ENCODE measurements around the gene OR14A16.

Gene OR14A16

DNA sequence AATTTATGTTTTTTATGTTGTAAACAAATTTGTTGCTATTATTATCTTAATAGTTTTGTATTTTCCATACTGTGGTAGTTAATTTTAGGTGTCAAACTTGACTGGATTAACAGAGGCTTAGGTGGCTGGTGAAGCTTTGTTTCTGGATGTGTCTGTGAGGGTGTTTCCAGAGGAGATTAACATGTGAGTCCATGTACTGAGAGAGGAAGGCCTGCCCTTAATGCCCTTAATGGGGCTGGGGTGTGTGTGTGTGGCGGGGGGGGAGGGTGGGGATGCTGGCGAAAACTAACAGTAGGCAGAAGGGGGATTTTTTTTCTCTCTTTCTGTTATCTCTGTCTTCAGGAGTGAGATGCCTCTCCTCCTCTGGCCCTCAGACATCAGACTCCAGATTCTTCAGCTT lies 1.9 kb downstream of the OR14A16 start:
- no peak for ATAC-seq
- TF ChIP-seq SNAI2 (CRISPR knock-in tag; IDR thresholded peaks at IDR 0.05): no peak
- no peak for TF ChIP-seq ZNF565 (CRISPR knock-in tag; conservative IDR thresholded peaks at IDR 0.05; ENCODE audit: low read depth)
- no peak for TF ChIP-seq ZNF70 (CRISPR knock-in tag; IDR thresholded peaks at IDR 0.05)
- no peak for TF ChIP-seq ZFP30 (CRISPR knock-in tag; IDR thresholded peaks at IDR 0.05)
- TF ChIP-seq, protein P1, sequence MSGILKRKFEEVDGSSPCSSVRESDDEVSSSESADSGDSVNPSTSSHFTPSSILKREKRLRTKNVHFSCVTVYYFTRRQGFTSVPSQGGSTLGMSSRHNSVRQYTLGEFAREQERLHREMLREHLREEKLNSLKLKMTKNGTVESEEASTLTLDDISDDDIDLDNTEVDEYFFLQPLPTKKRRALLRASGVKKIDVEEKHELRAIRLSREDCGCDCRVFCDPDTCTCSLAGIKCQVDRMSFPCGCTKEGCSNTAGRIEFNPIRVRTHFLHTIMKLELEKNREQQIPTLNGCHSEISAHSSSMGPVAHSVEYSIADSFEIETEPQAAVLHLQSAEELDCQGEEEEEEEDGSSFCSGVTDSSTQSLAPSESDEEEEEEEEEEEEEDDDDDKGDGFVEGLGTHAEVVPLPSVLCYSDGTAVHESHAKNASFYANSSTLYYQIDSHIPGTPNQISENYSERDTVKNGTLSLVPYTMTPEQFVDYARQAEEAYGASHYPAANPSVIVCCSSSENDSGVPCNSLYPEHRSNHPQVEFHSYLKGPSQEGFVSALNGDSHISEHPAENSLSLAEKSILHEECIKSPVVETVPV (CRISPR knock-in tag; IDR thresholded peaks at IDR 0.05): no peak
- no peak for TF ChIP-seq PPARA (CRISPR knock-in tag; IDR thresholded peaks at IDR 0.05; ENCODE audit: borderline replicate concordance)
- TF ChIP-seq BACH2 (CRISPR knock-in tag; IDR thresholded peaks at IDR 0.05; ENCODE audit: borderline replicate concordance): no peak
- TF ChIP-seq ZC3H10 (CRISPR knock-in tag; IDR thresholded peaks at IDR 0.05): no peak
- TF ChIP-seq ZNF8 (CRISPR knock-in tag; IDR thresholded peaks at IDR 0.05): no peak
- TF ChIP-seq CSDC2 (CRISPR knock-in tag; IDR thresholded peaks at IDR 0.05): no peak
- no peak for TF ChIP-seq ARNTL (CRISPR knock-in tag; IDR thresholded peaks at IDR 0.05; ENCODE audit: borderline replicate concordance, low read depth)

DNA sequence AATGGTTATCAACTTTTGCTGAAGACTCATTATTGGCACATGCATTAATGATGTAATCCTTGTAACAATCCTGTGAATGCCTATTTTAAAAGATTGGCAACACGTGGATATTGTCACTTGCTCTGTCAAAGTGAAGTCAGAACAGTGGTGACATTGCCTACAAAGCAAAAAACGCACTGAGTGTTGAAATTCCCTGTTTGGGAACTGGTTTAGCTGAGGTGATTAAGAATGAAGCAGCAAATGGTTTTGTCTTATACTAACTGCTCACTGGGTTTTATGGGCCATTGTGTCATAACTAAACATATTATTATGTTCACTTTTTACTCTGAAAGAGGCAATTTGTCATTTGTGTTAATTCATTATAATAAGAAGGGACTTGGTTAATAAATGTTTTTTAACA lies 11.3 kb downstream of the OR14A16 start:
- TF ChIP-seq TOX (CRISPR knock-in tag; IDR thresholded peaks at IDR 0.05; ENCODE audit: borderline replicate concordance) (no peak), SNAI2 (CRISPR knock-in tag; IDR thresholded peaks at IDR 0.05) (no peak), ISL1 (CRISPR knock-in tag; IDR thresholded peaks at IDR 0.05) (no peak), ZNF8 (CRISPR knock-in tag; IDR thresholded peaks at IDR 0.05) (no peak), ARNTL (CRISPR knock-in tag; IDR thresholded peaks at IDR 0.05; ENCODE audit: borderline replicate concordance, low read depth) (no peak), ZNF565 (CRISPR knock-in tag; conservative IDR thresholded peaks at IDR 0.05; ENCODE audit: low read depth) (no peak), ZNF70 (CRISPR knock-in tag; IDR thresholded peaks at IDR 0.05) (no peak), ESRRG (CRISPR knock-in tag; IDR thresholded peaks at IDR 0.05) (no peak), ZFP30 (CRISPR knock-in tag; IDR thresholded peaks at IDR 0.05) (no peak), ZFP3 (CRISPR knock-in tag; IDR thresholded peaks at IDR 0.05) (no peak), BACH2 (CRISPR knock-in tag; IDR thresholded peaks at IDR 0.05; ENCODE audit: borderline replicate concordance) (no peak), OSR1 (CRISPR knock-in tag; IDR thresholded peaks at IDR 0.05) (no peak), TCF4 (CRISPR knock-in tag; IDR thresholded peaks at IDR 0.05; ENCODE audit: borderline replicate concordance) (no peak), ZC3H10 (CRISPR knock-in tag; IDR thresholded peaks at IDR 0.05) (no peak), GLIS3 (CRISPR knock-in tag; IDR thresholded peaks at IDR 0.05) (no peak)
- TF ChIP-seq, protein P2, sequence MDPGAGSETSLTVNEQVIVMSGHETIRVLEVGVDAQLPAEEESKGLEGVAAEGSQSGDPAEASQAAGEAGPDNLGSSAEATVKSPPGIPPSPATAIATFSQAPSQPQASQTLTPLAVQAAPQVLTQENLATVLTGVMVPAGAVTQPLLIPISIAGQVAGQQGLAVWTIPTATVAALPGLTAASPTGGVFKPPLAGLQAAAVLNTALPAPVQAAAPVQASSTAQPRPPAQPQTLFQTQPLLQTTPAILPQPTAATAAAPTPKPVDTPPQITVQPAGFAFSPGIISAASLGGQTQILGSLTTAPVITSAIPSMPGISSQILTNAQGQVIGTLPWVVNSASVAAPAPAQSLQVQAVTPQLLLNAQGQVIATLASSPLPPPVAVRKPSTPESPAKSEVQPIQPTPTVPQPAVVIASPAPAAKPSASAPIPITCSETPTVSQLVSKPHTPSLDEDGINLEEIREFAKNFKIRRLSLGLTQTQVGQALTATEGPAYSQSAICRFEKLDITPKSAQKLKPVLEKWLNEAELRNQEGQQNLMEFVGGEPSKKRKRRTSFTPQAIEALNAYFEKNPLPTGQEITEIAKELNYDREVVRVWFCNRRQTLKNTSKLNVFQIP (CRISPR knock-in tag; IDR thresholded peaks at IDR 0.05; ENCODE audit: borderline replicate concordance, low read depth): no peak
- TF ChIP-seq, protein P1 (CRISPR knock-in tag; IDR thresholded peaks at IDR 0.05): no peak
- no peak for ATAC-seq

DNA sequence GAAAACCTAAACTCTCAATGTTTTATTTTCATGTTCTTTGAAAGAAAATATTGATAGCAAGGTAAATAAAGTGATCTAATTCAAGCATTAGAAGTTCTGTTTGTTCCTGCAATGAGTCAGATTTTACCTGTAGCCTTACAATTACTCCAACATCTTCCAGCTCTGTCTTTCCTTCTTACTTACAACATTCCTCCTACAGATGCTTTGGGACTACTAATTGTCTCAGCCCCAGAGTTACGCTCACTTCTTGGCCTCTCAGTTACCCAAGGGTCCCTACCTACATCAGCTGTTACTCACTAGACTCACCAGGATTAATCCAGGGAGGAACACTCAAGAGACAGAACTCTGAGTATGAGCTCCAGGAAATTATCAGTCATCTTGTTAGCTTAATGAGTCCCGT lies 26.4 kb downstream of the OR14A16 start:
- ATAC-seq: no peak
- no peak for TF ChIP-seq RARB (CRISPR knock-in tag; IDR thresholded peaks at IDR 0.05)
- TF ChIP-seq, protein P3, sequence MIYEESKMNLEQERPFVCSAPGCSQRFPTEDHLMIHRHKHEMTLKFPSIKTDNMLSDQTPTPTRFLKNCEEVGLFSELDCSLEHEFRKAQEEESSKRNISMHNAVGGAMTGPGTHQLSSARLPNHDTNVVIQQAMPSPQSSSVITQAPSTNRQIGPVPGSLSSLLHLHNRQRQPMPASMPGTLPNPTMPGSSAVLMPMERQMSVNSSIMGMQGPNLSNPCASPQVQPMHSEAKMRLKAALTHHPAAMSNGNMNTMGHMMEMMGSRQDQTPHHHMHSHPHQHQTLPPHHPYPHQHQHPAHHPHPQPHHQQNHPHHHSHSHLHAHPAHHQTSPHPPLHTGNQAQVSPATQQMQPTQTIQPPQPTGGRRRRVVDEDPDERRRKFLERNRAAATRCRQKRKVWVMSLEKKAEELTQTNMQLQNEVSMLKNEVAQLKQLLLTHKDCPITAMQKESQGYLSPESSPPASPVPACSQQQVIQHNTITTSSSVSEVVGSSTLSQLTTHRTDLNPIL (CRISPR knock-in tag; IDR thresholded peaks at IDR 0.05; ENCODE audit: low read depth): no peak
- TF ChIP-seq ZFP30 (CRISPR knock-in tag; IDR thresholded peaks at IDR 0.05): no peak
- no peak for TF ChIP-seq OSR1 (CRISPR knock-in tag; IDR thresholded peaks at IDR 0.05)

DNA sequence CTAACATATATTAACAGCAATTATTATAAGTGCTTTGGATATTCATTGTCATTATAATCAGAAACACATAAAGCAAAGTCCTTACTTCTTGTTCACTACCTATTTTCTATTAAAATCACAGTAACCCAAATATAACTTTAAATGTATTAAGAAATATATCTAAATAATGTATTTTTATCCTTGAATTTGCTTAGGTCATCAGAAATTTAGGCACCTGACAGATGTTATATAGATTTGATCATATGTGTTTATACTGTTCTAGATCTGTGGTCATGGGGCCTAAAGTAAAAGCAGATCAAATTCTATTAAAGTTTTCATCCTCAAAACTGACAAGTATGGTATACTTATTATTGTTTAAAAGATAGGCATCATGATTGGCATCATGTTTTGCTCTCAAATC lies 54.3 kb downstream of the OR14A16 start:
- ATAC-seq: no peak
- no peak for TF ChIP-seq OSR1 (CRISPR knock-in tag; IDR thresholded peaks at IDR 0.05)
- no peak for TF ChIP-seq SNAI2 (CRISPR knock-in tag; IDR thresholded peaks at IDR 0.05)
- no peak for TF ChIP-seq ZNF8 (CRISPR knock-in tag; IDR thresholded peaks at IDR 0.05)
- TF ChIP-seq CSDC2 (CRISPR knock-in tag; IDR thresholded peaks at IDR 0.05): no peak
- no peak for TF ChIP-seq ZFP3 (CRISPR knock-in tag; IDR thresholded peaks at IDR 0.05)
- TF ChIP-seq, protein P4, sequence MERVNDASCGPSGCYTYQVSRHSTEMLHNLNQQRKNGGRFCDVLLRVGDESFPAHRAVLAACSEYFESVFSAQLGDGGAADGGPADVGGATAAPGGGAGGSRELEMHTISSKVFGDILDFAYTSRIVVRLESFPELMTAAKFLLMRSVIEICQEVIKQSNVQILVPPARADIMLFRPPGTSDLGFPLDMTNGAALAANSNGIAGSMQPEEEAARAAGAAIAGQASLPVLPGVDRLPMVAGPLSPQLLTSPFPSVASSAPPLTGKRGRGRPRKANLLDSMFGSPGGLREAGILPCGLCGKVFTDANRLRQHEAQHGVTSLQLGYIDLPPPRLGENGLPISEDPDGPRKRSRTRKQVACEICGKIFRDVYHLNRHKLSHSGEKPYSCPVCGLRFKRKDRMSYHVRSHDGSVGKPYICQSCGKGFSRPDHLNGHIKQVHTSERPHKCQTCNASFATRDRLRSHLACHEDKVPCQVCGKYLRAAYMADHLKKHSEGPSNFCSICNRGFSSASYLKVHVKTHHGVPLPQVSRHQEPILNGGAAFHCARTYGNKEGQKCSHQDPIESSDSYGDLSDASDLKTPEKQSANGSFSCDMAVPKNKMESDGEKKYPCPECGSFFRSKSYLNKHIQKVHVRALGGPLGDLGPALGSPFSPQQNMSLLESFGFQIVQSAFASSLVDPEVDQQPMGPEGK (CRISPR knock-in tag; IDR thresholded peaks at IDR 0.05; ENCODE audit: borderline replicate concordance): no peak
- no peak for TF ChIP-seq RARB (CRISPR knock-in tag; IDR thresholded peaks at IDR 0.05)
- no peak for TF ChIP-seq ZC3H10 (CRISPR knock-in tag; IDR thresholded peaks at IDR 0.05)
- TF ChIP-seq, protein P1 (CRISPR knock-in tag; IDR thresholded peaks at IDR 0.05): no peak
- no peak for TF ChIP-seq ARNTL (CRISPR knock-in tag; IDR thresholded peaks at IDR 0.05; ENCODE audit: borderline replicate concordance, low read depth)
- TF ChIP-seq BACH2 (CRISPR knock-in tag; IDR thresholded peaks at IDR 0.05; ENCODE audit: borderline replicate concordance): no peak
- no peak for TF ChIP-seq ZNF70 (CRISPR knock-in tag; IDR thresholded peaks at IDR 0.05)
- no peak for TF ChIP-seq ISL1 (CRISPR knock-in tag; IDR thresholded peaks at IDR 0.05)

All from SK-N-SH treated with all-trans-retinoic acid at 6 μM for 48 hours (cell line).